ENCODE data around the gene CAB39. TPM values are rescaled to one million over a fixed set of nuclear protein-coding genes. Genes with fewer than 3 reads are reported as not detected.
A peak's percentile ranks its signal among the peaks of the same experiment; 100 is the strongest.

CAB39 gene
- total RNA-seq, 1 donor from 2014 or later, result 60.3 TPM

GRCh38 chr2:230671117-230671516, 41.5 kb upstream of the CAB39 start:
- Mint-ChIP-seq H3K9me3 (ENCODE audit: unreplicated experiment) (peaks cover 2% of the 10 kb centered on the region), H3K4me1 (ENCODE audit: low read depth, unreplicated experiment) (peaks cover 13% of the 10 kb centered on the region), H3K27ac (ENCODE audit: unreplicated experiment) (no peak overlapping the region), H3K27me3 (ENCODE audit: unreplicated experiment) (peaks cover 4% of the 10 kb centered on the region), H3K36me3 (ENCODE audit: unreplicated experiment) (no peaks in the 10 kb centered on the region), H3K4me3 (ENCODE audit: unreplicated experiment) (no peak overlapping the region)
- no peak for DNase-seq
- no peak for TF ChIP-seq CTCF (IDR thresholded peaks at IDR 0.05; ENCODE audit: partially characterized antibody, unreplicated experiment)

DNA sequence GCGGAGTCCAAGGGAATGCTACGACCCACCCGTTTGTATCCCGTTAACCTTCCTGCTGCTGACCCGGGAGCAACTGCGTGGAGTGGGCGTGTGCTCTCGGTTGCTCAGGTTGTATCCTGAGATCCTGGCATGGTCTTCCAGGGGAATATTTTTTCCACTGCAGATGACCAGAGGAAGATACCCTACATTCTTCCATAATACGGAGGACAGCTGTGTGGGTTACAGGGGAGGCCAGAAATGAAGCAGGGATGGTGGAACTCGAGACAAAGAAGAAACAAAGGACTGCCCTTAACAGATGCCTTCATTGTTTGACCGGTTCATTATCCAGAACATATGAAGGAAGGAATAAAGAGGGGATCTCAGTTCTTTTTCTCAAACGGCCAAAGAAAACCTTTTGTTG, 39.8 kb upstream of the CAB39 start:
- no peaks in the 10 kb centered on the region for H3K36me3 Mint-ChIP-seq (ENCODE audit: unreplicated experiment)

GRCh38 chr2:230674401-230674800, 38.2 kb upstream of the CAB39 start:
- Mint-ChIP-seq H3K4me1 (ENCODE audit: low read depth, unreplicated experiment) (peaks cover under 1% of the 10 kb centered on the region), H3K27ac (ENCODE audit: unreplicated experiment) (no peak overlapping the region), H3K27me3 (ENCODE audit: unreplicated experiment) (peaks cover 3% of the 10 kb centered on the region), H3K4me3 (ENCODE audit: unreplicated experiment) (no peak overlapping the region), H3K9me3 (ENCODE audit: unreplicated experiment) (no peaks in the 10 kb centered on the region), H3K36me3 (ENCODE audit: unreplicated experiment) (peaks cover 8% of the 10 kb centered on the region)
- TF ChIP-seq CTCF (IDR thresholded peaks at IDR 0.05; ENCODE audit: partially characterized antibody, unreplicated experiment), result no peak
- DNase-seq, result no peak

More for the DNA sequence above, 39.8 kb upstream of the CAB39 start:
- Mint-ChIP-seq H3K4me1 (ENCODE audit: low read depth, unreplicated experiment) (peaks cover 7% of the 10 kb centered on the region), H3K4me3 (ENCODE audit: unreplicated experiment) (no peak overlapping the region), H3K9me3 (ENCODE audit: unreplicated experiment) (peaks cover 2% of the 10 kb centered on the region), H3K27me3 (ENCODE audit: unreplicated experiment) (peaks cover 6% of the 10 kb centered on the region), H3K27ac (ENCODE audit: unreplicated experiment) (no peak overlapping the region)
- DNase-seq, result no peak
- no peak for TF ChIP-seq CTCF (IDR thresholded peaks at IDR 0.05; ENCODE audit: partially characterized antibody, unreplicated experiment)

GRCh38 chr2:230674966-230675672, 37.5 kb upstream of the CAB39 start:
- peaks cover 3% of the 10 kb centered on the region for H3K27me3 Mint-ChIP-seq (ENCODE audit: unreplicated experiment)
- H3K4me3 Mint-ChIP-seq (ENCODE audit: unreplicated experiment), result no peak overlapping the region
- no peak for TF ChIP-seq CTCF (IDR thresholded peaks at IDR 0.05; ENCODE audit: partially characterized antibody, unreplicated experiment)
- H3K4me1 Mint-ChIP-seq (ENCODE audit: low read depth, unreplicated experiment), result no peaks in the 10 kb centered on the region
- H3K9me3 Mint-ChIP-seq (ENCODE audit: unreplicated experiment), result no peaks in the 10 kb centered on the region
- DNase-seq, result no peak
- no peak overlapping the region for H3K27ac Mint-ChIP-seq (ENCODE audit: unreplicated experiment)
- H3K36me3 Mint-ChIP-seq (ENCODE audit: unreplicated experiment), result peaks cover 8% of the 10 kb centered on the region

GRCh38 chr2:230676546-230676945, 36.1 kb upstream of the CAB39 start:
- H3K27ac Mint-ChIP-seq (ENCODE audit: unreplicated experiment), result peak overlapping the region; percentile 33
- TF ChIP-seq CTCF (IDR thresholded peaks at IDR 0.05; ENCODE audit: partially characterized antibody, unreplicated experiment), result no peak
- H3K36me3 Mint-ChIP-seq (ENCODE audit: unreplicated experiment), result peaks cover 8% of the 10 kb centered on the region
- no peak overlapping the region for H3K4me3 Mint-ChIP-seq (ENCODE audit: unreplicated experiment)
- peaks cover 7% of the 10 kb centered on the region for H3K27me3 Mint-ChIP-seq (ENCODE audit: unreplicated experiment)
- no peak for DNase-seq
- no peaks in the 10 kb centered on the region for H3K4me1 Mint-ChIP-seq (ENCODE audit: low read depth, unreplicated experiment)
- no peaks in the 10 kb centered on the region for H3K9me3 Mint-ChIP-seq (ENCODE audit: unreplicated experiment)

All from glutamatergic neuron (in vitro differentiated cells).